Liver (tissue), 9 donors: ENCODE results near the gene RETREG1. TPM values are rescaled to one million over a fixed set of nuclear protein-coding genes. Genes with fewer than 3 reads are reported as not detected.

ENCODE experiments used
- DNase-seq: peaks from one replicate; pipeline ENCODE4 v3.0.0-alpha.2; 2017; ENCODE audit warnings: low spot score
- H3K27ac ChIP-seq, 2 donors: one replicate each; pipeline ENCODE4 v1.7.0; 2013; ENCODE audit warnings: inconsistent platforms in 2 of 2, low read length in 2 of 2, control low read depth in 1 of 2, low read depth in 1 of 2, mild to moderate bottlenecking in 1 of 2
- H3K27me3 ChIP-seq, 4 donors: one replicate each; pipeline versions ENCODE4 v1.6.1 to v1.7.0; 2013; ENCODE audit warnings: low read length in 3 of 4, inconsistent platforms in 1 of 4, mild to moderate bottlenecking in 1 of 4, moderate library complexity in 1 of 4; ENCODE audit not compliant: control insufficient read depth in 4 of 4, insufficient read depth in 4 of 4
- H3K36me3 ChIP-seq, 4 donors: one replicate each; pipeline versions ENCODE4 v1.6.1 to v1.7.0; 2013; ENCODE audit warnings: low read length in 3 of 4, mild to moderate bottlenecking in 3 of 4, low read depth in 1 of 4, moderate library complexity in 1 of 4; ENCODE audit not compliant: control insufficient read depth in 4 of 4, insufficient read depth in 3 of 4
- H3K4me1 ChIP-seq, 4 donors: one replicate each; pipeline versions ENCODE4 v1.6.1 to v1.7.0; 2013; ENCODE audit warnings: low read length in 3 of 4, mild to moderate bottlenecking in 3 of 4, moderate library complexity in 1 of 4; ENCODE audit not compliant: control insufficient read depth in 4 of 4, insufficient read depth in 4 of 4
- H3K4me3 ChIP-seq, 3 donors: one replicate each; pipeline versions ENCODE4 v1.6.1 to v1.7.0; 2013; ENCODE audit warnings: low read length in 3 of 3, control low read depth in 1 of 3, low read depth in 1 of 3, mild to moderate bottlenecking in 1 of 3
- H3K9ac ChIP-seq, 2 donors: one replicate each; pipeline ENCODE4 v1.7.0; 2013; ENCODE audit warnings: low read length in 2 of 2, mild to moderate bottlenecking in 2 of 2, moderate library complexity in 2 of 2, control low read depth in 1 of 2, low read depth in 1 of 2
- H3K9me3 ChIP-seq, 4 donors: one replicate each; pipeline versions ENCODE4 v1.6.1 to v1.7.0; 2013; ENCODE audit warnings: low read length in 3 of 4; ENCODE audit not compliant: control insufficient read depth in 4 of 4
- EGR1 ChIP-seq, 2 donors: IDR thresholded peaks; 2 replicates each; pipeline ENCODE4 v1.6.1; 2016 to 2018; ENCODE audit warnings: antibody characterized with exemption in 2 of 2, low read depth in 2 of 2
- FOXA1 ChIP-seq: IDR thresholded peaks from 2 replicates; pipeline ENCODE4 v1.6.1; 2016; ENCODE audit warnings: antibody characterized with exemption
- FOXA2 ChIP-seq: IDR thresholded peaks from 2 replicates; pipeline ENCODE4 v1.6.1; 2016; ENCODE audit warnings: antibody characterized with exemption
- GABPA ChIP-seq, 2 donors: IDR thresholded peaks in 1 of 2; conservative IDR thresholded peaks in 1 of 2; 2 replicates each; pipeline ENCODE4 v1.6.1; 2016; ENCODE audit warnings: antibody characterized with exemption in 2 of 2, mild to moderate bottlenecking in 1 of 2, moderate library complexity in 1 of 2
- HNF4A ChIP-seq, 2 donors: conservative IDR thresholded peaks; 2 replicates each; pipeline ENCODE4 v1.6.1; 2016; ENCODE audit warnings: antibody characterized with exemption in 2 of 2, mild to moderate bottlenecking in 2 of 2
- HNF4G ChIP-seq: IDR thresholded peaks from 2 replicates; pipeline ENCODE4 v1.6.1; 2016; ENCODE audit warnings: antibody characterized with exemption
- JUND ChIP-seq, 2 donors: IDR thresholded peaks; 2 replicates each; pipeline ENCODE4 v1.6.1; 2016; ENCODE audit warnings: antibody characterized with exemption in 2 of 2
- NR2F2 ChIP-seq: IDR thresholded peaks from 2 replicates; pipeline ENCODE4 v1.6.1; 2016; ENCODE audit warnings: antibody characterized with exemption
- RAD21 ChIP-seq, 2 donors: IDR thresholded peaks; 2 replicates each; pipeline ENCODE4 v1.6.1; 2016; ENCODE audit warnings: antibody characterized with exemption in 2 of 2, mild to moderate bottlenecking in 2 of 2
- RXRA ChIP-seq, 2 donors: IDR thresholded peaks; 2 replicates each; pipeline ENCODE4 v1.6.1; 2017 to 2018; ENCODE audit warnings: antibody characterized with exemption in 2 of 2, mild to moderate bottlenecking in 1 of 2
- SP1 ChIP-seq: IDR thresholded peaks from 2 replicates; pipeline ENCODE4 v1.6.1; 2018; ENCODE audit warnings: antibody characterized with exemption, mild to moderate bottlenecking
- TAF1 ChIP-seq: conservative IDR thresholded peaks from 2 replicates; pipeline ENCODE4 v1.6.1; 2016; ENCODE audit warnings: antibody characterized with exemption, mild to moderate bottlenecking
- YY1 ChIP-seq: IDR thresholded peaks from 2 replicates; pipeline ENCODE4 v1.6.1; 2016; ENCODE audit warnings: antibody characterized with exemption, mild to moderate bottlenecking
- WGBS: extraction: QIAGEN DNeasy Blood & Tissue Kit; methylation state at CpG from one replicate; pipeline ENCODE4 v1.1.7; 2013; 5-methylcytosine and 5-hydroxymethylcytosine counted together
- polyA plus RNA-seq, 2 donors: library from polyadenylated mRNA; stranded (reverse) in 1 of 2; unstranded in 1 of 2; fragments of 200-250 nt in 1 of 2; fragments of >200 nt in 1 of 2; fragmentation: Nextera tagmentation in 1 of 2; extraction: Ambion mirVana in 1 of 2; gene quantifications; one replicate each; pipeline versions ENCODE4 v1.2.1 to v1.2.3, GENCODE V29; 2013 to 2015
- total RNA-seq, 2 donors: library from RNA; depleted of rRNA; stranded (reverse); fragments of >200 nt; gene quantifications; one replicate each; pipeline ENCODE4 v1.2.3, GENCODE V29; 2014
- TF ChIP-seq, protein P1 (sequence below): IDR thresholded peaks from 2 replicates; pipeline ENCODE4 v1.6.1; 2016; ENCODE audit warnings: antibody characterized with exemption, mild to moderate bottlenecking
- TF ChIP-seq, protein P2 (sequence below): IDR thresholded peaks from 2 replicates; pipeline ENCODE4 v1.6.1; 2016; ENCODE audit warnings: antibody characterized with exemption
- TF ChIP-seq, protein P3 (sequence below): IDR thresholded peaks from 2 replicates; pipeline ENCODE4 v1.6.1; 2016; ENCODE audit warnings: antibody characterized with exemption
- TF ChIP-seq, protein P4 (sequence below): IDR thresholded peaks from 2 replicates; pipeline ENCODE4 v1.6.1; 2016; ENCODE audit warnings: antibody characterized with exemption
- TF ChIP-seq, protein P5 (sequence below): fragments of 150-350 bp; IDR thresholded peaks from 2 replicates; pipeline ENCODE4 v1.5.1; 2017; ENCODE audit warnings: improper control_type of control experiment, low read depth, low read length; ENCODE audit not compliant: missing input control
- donor health status: healthy.
- donor health status: healthy.
- donor health status: healthy.
- donor health status: healthy.
- donor health status: healthy.

The RETREG1 gene
- total and polyA plus RNA-seq, 4 donors, result 0.70 to 28.1 (median 4.2) TPM

DNA sequence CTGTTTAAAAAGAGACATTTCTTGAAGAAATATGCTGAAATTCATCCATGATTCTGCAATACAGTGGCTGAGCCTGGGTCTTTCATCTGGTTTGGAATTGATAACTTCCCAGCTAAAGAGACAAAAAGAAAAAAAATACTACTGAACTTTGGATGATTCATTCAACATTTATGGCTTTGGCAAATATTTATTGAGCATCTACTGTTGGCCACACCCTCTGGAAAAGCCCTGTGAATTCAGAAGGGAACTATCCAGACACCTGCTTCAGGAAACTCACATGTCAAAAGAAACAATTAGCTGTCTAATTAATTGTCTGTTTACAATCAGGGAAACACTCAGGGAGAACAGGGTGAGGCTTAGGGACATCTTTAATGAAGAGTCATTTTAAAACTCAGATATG, 133.4 kb downstream of the RETREG1 start (continued):
- TF ChIP-seq, protein P1, sequence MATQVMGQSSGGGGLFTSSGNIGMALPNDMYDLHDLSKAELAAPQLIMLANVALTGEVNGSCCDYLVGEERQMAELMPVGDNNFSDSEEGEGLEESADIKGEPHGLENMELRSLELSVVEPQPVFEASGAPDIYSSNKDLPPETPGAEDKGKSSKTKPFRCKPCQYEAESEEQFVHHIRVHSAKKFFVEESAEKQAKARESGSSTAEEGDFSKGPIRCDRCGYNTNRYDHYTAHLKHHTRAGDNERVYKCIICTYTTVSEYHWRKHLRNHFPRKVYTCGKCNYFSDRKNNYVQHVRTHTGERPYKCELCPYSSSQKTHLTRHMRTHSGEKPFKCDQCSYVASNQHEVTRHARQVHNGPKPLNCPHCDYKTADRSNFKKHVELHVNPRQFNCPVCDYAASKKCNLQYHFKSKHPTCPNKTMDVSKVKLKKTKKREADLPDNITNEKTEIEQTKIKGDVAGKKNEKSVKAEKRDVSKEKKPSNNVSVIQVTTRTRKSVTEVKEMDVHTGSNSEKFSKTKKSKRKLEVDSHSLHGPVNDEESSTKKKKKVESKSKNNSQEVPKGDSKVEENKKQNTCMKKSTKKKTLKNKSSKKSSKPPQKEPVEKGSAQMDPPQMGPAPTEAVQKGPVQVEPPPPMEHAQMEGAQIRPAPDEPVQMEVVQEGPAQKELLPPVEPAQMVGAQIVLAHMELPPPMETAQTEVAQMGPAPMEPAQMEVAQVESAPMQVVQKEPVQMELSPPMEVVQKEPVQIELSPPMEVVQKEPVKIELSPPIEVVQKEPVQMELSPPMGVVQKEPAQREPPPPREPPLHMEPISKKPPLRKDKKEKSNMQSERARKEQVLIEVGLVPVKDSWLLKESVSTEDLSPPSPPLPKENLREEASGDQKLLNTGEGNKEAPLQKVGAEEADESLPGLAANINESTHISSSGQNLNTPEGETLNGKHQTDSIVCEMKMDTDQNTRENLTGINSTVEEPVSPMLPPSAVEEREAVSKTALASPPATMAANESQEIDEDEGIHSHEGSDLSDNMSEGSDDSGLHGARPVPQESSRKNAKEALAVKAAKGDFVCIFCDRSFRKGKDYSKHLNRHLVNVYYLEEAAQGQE, result no peak
- TF ChIP-seq, protein P2, sequence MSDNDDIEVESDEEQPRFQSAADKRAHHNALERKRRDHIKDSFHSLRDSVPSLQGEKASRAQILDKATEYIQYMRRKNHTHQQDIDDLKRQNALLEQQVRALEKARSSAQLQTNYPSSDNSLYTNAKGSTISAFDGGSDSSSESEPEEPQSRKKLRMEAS, result no peak
- no peak for TF ChIP-seq GABPA (IDR thresholded peaks at IDR 0.05 in 1 of 2, conservative IDR thresholded peaks at IDR 0.05 in 1 of 2)

DNA sequence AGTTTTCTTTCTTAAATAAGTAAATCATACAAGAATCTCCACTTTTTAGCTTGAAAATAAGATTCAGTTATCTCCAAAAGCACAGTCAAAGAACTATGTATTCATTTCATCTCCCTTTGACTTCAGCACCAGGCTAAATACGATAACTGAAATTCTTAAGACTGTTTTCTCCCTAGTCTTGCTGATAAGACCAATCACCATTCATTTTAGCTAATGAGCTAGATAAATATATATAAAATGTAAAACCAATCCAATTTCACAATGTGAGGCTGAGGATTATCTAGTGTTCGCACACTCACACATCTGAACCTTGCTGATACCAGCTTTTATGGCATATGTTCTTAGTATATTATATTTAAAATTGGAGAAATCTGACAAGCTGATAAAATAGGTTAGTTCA, 133.9 kb downstream of the RETREG1 start:
- TF ChIP-seq EGR1 (IDR thresholded peaks at IDR 0.05; ENCODE audit: low read depth in 2 of 2), result no peak
- no peak for TF ChIP-seq YY1
- no peak for TF ChIP-seq FOXA1
- TF ChIP-seq, protein P3, sequence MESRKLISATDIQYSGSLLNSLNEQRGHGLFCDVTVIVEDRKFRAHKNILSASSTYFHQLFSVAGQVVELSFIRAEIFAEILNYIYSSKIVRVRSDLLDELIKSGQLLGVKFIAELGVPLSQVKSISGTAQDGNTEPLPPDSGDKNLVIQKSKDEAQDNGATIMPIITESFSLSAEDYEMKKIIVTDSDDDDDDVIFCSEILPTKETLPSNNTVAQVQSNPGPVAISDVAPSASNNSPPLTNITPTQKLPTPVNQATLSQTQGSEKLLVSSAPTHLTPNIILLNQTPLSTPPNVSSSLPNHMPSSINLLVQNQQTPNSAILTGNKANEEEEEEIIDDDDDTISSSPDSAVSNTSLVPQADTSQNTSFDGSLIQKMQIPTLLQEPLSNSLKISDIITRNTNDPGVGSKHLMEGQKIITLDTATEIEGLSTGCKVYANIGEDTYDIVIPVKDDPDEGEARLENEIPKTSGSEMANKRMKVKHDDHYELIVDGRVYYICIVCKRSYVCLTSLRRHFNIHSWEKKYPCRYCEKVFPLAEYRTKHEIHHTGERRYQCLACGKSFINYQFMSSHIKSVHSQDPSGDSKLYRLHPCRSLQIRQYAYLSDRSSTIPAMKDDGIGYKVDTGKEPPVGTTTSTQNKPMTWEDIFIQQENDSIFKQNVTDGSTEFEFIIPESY, result no peak
- TF ChIP-seq HNF4A (conservative IDR thresholded peaks at IDR 0.05), result no peak
- no peak for TF ChIP-seq RAD21 (IDR thresholded peaks at IDR 0.05)
- no peak for TF ChIP-seq GABPA (IDR thresholded peaks at IDR 0.05 in 1 of 2, conservative IDR thresholded peaks at IDR 0.05 in 1 of 2)
- TF ChIP-seq RXRA (IDR thresholded peaks at IDR 0.05), result no peak
- no peak for TF ChIP-seq HNF4G
- TF ChIP-seq NR2F2, result no peak
- no peak for TF ChIP-seq FOXA2
- no peak for TF ChIP-seq SP1
- TF ChIP-seq JUND (IDR thresholded peaks at IDR 0.05), result no peak
- TF ChIP-seq, protein P4, sequence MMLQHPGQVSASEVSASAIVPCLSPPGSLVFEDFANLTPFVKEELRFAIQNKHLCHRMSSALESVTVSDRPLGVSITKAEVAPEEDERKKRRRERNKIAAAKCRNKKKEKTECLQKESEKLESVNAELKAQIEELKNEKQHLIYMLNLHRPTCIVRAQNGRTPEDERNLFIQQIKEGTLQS, result no peak
- TF ChIP-seq, protein P2, result no peak
- TF ChIP-seq, protein P5, sequence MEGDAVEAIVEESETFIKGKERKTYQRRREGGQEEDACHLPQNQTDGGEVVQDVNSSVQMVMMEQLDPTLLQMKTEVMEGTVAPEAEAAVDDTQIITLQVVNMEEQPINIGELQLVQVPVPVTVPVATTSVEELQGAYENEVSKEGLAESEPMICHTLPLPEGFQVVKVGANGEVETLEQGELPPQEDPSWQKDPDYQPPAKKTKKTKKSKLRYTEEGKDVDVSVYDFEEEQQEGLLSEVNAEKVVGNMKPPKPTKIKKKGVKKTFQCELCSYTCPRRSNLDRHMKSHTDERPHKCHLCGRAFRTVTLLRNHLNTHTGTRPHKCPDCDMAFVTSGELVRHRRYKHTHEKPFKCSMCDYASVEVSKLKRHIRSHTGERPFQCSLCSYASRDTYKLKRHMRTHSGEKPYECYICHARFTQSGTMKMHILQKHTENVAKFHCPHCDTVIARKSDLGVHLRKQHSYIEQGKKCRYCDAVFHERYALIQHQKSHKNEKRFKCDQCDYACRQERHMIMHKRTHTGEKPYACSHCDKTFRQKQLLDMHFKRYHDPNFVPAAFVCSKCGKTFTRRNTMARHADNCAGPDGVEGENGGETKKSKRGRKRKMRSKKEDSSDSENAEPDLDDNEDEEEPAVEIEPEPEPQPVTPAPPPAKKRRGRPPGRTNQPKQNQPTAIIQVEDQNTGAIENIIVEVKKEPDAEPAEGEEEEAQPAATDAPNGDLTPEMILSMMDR, result no peak
- TF ChIP-seq, protein P1, result no peak
- TF ChIP-seq TAF1, result no peak
- peaks cover 0 to 5% (median 2%) of the 10 kb centered on the region in 4 donors for H3K36me3 ChIP-seq
- no peaks in the 10 kb centered on the region for H3K27me3 ChIP-seq
- WGBS, result 86% methylated on average over 2 of the region's 2 CpGs
- H3K9ac ChIP-seq, result no peak overlapping the region
- H3K9me3 ChIP-seq, result no peaks in the 10 kb centered on the region
- no peak overlapping the region for H3K27ac ChIP-seq
- no peak for DNase-seq
- peaks cover 0 to 22% (median 8%) of the 10 kb centered on the region in 4 donors for H3K4me1 ChIP-seq
- H3K4me3 ChIP-seq, result no peak overlapping the region
